GM21786 (cell line): ENCODE measurements around the gene ETNK2.

Experiments
- ATAC-seq: cut with Tn5 transposase; IDR thresholded peaks from one replicate; pipeline ENCODE4 v1.9.1; 2021; ENCODE audit not compliant: unreplicated experiment

Gene ETNK2

DNA sequence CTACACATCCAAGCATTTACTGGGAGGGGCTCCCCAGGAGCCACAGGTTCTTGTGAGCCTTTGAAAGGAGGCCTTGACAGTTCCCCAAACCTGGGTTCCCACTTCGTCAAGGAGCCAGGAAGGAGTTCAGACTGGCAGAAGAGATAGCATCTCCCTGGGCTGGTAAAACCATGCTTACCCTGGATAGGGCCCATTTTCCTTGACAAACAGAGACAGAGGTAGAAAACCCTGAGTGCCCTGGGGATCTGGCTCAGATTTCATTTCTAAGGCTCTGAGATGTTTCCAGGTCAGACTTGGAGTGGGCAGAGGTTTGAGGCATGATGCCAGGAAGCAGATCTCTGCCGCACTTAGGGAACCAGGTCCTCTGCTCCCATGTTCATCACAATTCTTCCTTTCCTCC, 2.7 kb downstream of the ETNK2 start:
- no peak for ATAC-seq

DNA sequence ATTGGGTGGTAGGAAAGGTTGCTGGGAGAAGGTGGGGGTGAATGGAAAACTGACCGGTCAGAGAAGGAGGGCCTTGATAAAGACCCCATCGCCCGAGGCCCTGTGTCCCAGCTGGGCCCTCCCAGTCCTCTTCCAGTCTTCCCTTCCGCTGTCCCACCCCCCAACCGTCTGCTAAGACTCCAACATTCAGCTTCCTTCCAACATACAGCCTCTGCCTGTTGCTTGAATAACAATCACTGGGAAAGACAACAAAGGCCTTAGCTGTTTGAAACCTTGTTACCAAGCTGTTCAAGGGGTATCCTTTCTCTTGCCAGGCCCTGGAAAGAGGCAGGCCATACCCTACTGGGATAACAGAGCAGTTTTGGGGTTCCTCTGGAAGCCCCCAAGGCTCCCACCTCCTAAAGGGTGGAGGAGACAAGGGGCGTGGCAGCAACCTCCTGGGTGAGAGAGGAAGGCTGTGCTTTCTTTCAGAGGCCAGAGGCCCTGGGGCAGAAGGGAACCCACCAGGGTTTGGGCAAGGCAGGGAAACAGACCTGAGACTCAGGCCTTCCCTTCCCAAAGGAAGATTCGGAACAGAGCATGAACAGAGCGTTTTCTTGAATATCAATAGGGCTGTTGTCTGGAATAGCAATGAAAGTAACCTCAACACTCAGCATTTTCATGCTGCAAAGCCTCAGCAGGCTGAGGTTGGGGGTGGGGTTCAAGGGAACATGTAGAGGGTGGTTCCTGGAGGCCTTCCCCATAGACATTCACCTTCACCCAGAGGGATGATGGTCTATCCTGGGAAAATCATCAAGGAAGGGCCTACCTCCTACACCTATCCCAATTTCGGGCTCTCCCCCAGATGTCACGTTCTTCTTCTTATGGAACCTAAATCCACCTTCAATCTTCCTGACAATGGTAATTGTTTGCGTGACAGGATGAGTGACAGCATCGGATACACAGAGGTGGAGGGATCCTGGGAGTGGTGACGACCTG, 4.1 kb downstream of the ETNK2 start:
- no peak for ATAC-seq

DNA sequence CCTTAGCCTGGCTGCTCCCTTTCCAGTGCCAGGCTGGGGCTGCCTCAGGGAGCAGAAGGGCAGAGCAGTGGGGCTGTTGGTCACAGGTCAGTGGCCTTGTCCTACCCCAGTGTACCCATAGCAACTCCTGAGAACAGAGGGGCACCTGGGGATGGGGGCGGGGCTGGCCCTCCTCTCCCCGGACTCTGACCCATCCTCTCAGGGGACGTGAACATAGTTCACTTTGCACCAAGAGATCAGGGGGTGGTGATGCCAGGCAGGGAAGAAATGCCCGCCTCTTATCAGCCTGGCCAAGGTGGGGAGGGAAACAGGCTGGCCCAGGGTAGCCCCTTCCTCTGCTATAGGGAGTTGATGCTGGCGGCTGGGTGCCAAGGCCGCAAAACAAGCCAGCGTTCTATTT, 4.9 kb downstream of the ETNK2 start:
- ATAC-seq: no peak

DNA sequence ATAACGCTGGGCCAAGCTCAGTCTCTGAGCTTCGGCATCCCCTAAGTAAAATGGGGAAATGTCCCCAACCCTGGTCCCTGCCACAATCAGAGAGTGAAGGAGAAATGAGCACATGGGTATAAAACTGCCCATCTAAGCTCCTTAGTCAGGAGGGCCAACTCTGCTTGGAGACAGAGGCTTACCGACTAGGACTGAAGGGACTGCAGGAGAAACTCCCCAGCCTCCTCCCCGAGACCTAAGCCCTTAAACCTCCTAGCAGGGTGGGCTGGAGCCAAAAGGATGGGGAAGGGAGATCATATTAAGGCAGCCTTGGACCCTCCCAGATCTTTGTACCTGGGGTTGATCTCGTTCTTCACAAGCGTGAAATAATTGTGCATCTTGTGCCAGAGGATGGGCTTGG, 5.5 kb downstream of the ETNK2 start:
- ATAC-seq: no peak

DNA sequence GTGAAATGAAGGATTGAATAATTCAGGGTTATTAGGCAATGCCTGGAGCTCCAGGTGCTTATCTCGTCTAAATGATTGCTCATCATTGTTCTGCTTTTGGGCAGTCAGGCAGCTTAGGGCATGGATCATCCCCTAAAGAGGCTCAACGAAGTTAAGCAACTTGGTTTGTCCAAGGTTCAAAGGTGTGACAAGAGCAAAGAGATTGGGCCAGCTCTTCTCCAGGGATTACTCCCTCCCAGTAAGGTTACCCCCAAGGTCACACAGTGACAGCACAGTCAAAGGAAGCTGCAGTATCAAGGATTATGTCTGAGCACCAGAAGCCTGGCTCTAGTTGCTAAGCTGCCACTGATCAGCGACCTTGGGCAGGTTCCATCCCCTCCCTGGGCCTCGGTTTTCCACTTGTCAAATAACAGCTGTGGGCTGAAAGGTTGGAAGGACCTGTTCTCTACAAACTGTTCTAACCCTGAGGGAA, 6.8 kb downstream of the ETNK2 start:
- no peak for ATAC-seq

GRCh38 chr1:204143276-204144041, 8.4 kb downstream of the ETNK2 start:
- ATAC-seq: no peak

GRCh38 chr1:204142032-204142974, 9.5 kb downstream of the ETNK2 start:
- ATAC-seq: no peak

- no peak for ATAC-seq
Observed at GRCh38 chr1:204141131-204141530, 10.7 kb downstream of the ETNK2 start.

- no peak for ATAC-seq
Observed at GRCh38 chr1:204139952-204140351, 11.9 kb downstream of the ETNK2 start.

DNA sequence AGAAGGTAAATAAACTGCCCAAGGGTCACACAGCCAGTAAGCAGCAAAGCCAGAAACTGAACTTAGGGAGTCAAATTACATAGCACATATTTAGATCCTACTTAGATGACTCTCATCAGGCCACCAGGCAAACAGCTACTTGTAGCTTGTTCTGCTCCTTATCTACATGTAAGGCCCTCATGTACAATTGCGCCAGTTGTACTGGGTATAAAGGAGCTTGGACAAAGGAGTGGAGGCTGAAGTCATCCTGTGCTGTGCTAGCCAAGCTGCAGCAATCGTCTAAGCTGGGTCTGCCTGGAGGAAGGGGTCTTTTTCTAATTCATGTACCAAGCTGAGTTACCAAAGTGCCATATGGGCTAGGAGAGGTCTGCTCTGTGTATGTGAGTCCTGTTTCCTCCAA, 12.8 kb downstream of the ETNK2 start:
- ATAC-seq: no peak

- no peak for ATAC-seq
Observed at GRCh38 chr1:204136814-204137213, 15.0 kb downstream of the ETNK2 start.

DNA sequence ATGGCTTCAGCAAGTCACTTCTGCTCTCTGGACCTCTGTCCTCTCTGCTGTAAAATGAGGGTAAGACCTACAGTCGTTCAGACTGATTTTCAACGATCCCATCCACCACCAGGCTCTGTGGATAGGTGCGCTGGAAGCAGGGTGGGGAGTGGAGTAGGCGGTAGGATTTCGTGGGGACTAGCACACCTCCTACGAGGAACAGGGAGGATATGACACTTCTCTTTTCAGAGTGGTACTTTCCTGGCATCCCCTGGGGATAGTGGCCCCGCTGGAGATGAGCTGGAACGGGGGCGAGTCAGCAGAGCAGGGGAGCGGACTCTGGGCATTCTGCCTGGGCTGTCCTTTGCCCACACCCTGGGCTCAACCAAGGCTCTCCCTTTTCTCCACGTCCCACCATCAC, 17.7 kb downstream of the ETNK2 start:
- ATAC-seq: no peak

DNA sequence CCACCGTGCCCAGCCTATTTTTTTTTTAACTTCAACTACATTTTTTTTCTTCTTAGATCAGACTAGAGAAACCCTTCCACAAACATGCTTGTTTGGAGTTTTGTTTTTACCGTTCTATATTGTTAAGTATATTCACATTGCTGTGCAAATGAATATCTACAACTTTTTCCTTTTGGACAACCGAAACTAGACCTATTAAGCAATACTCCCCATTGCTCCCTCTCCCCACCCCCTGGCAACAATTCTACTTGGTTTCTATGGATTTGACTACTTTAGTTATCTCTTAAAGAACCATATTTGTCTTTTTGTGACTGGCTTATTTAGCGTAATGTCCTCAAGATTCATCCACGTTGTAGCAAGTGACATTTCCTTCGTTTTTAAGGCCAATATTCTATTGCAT, 19.1 kb downstream of the ETNK2 start:
- ATAC-seq: no peak

DNA sequence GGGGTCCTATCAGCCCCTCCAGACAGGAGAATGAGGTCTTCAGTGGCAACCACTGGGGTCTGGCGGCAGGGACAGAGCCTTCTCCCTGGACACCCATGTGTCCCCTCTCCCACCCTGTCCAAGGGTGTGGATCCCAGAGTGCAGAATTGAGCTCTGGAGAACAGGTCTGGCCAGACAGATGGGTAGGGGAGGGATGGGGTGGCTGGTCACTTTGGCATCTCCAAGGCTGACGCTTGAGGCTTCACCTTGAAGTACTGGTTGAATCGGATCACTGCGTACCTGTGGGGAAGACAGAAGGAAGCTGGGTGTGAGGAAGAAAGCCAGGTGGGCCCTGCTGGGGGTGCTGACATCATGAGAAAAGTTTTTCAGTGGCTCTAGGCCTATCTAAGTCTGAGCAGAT, 19.9 kb downstream of the ETNK2 start:
- no peak for ATAC-seq

DNA sequence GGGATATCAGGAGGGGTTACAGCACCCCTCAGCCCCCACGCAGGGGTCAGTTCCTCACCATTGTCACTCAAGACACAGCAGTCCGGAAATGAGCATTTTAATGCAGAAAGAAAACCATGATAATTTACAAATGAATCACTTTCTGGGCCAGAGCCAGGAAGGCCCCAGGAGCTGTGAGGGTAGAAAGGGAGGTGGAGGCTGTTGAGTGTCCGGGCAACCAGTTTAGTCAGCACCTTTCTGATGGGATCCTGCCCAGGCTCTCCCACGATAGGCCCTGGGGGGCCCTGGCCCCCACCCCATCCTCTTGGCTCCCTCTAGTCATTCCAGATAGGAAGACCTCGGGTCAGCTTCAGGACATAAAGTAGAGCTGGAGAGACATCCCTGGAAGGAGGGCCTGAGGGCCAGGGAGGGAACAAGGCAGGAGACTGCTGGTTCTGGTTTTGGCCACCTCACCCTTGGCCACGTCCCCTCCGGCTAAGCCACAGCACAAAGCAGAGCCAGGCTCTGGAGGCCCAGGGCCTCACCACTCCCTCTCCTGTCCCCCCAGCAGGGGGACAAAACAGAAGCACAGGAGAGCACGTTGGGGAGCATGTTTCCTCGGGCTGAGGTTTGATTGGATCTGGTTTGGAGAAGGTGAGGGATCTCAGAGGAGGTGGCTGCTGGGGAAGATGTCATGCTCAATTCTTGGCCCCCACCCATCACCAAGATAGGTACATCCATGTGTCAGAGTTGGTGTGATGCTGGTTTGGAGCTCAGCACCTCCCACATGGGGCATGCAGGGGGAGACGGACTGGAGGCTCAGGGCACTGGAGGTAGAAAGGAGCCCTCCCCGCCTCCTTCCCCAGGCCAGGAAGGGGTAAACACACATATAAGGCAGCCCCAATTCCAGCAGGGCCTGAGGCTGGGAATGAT, 20.6 kb downstream of the ETNK2 start:
- no peak for ATAC-seq

- ATAC-seq: no peak
Observed at GRCh38 chr1:204130178-204130577, 21.7 kb downstream of the ETNK2 start.

DNA sequence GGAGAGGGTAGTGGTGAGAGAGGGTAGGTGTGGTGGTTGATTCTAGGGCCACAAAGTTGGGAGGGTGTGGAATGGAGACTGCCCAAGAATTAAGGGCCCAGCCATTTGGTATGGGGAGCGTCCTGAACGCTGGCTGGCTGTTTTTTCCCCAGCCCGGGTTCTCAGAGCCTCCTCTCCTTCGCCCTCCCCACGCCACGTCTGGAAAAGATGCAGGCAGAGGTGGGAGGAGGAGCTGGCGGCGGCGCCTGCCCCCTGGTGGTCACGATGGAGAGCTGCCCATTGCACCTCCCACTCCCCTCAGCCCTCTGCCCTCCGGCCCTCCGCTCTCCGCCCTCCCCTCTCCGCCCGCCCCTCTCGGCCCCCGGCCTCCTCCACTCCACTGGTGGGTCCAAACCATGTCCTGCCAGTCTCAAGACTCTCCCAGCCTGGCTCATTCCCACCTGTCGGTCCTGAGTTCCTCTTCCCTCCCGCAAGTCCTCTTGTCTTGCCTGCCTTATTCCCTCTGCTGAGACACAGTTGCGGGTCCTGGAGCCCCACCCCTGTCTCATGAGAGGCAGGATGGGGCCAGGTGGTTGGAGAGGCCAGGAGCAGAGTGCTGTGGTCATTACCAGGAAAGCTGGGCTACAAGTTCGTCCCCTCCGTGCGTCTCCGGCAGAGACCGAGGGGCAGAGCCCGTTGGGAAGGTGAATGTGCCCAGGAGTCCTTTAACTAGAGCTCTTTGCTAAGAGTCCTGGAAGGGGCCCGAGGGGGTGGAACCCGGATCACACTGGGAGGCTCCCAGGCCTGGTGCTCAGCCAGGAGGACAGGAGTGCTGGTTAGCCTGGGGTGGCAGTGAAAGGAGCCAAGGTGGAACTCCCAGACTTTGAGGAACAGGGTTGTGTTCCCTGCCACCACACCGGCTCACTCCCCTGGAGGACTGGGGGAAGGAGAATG, 22.6 kb downstream of the ETNK2 start:
- no peak for ATAC-seq

GRCh38 chr1:204128464-204128963, 23.3 kb downstream of the ETNK2 start:
- no peak for ATAC-seq
